Renal cortex interstitium (tissue), 11 donors: ENCODE results near the gene PRDM16. TPM values are rescaled to one million over a fixed set of nuclear protein-coding genes. Genes with fewer than 3 reads are reported as not detected.

Experiments
- DNase-seq, 11 donors: peaks; one replicate each; pipeline ENCODE4 v3.0.0-alpha.2; 2013; ENCODE audit warnings: low read depth in 9 of 11, low spot score in 4 of 11; ENCODE audit errors: extremely low read depth in 1 of 11
- polyA plus RNA-seq, 3 donors: library from polyadenylated mRNA; unstranded; fragments of 120-200 nt; gene quantifications; one replicate each; pipeline ENCODE4 v1.2.1, GENCODE V29; 2013; ENCODE audit not compliant: insufficient read length in 3 of 3

The PRDM16 gene
- polyA plus RNA-seq, 3 donors, result 5.8 to 14.6 (median 7.3) TPM

GRCh38 chr1:3461934-3462275 is 392.9 kb downstream of the PRDM16 start:
- DNase-seq, result no peak

- DNase-seq, result no peak
Measured at GRCh38 chr1:3462356-3463012, 393.5 kb downstream of the PRDM16 start.

- no peak for DNase-seq
Measured at GRCh38 chr1:3463013-3463385, 394.0 kb downstream of the PRDM16 start.

- DNase-seq, result no peak
Measured at GRCh38 chr1:3463408-3463863, 394.4 kb downstream of the PRDM16 start.

- no peak for DNase-seq
Measured at GRCh38 chr1:3463891-3464648, 395.1 kb downstream of the PRDM16 start.

- DNase-seq, result no peak
Measured at GRCh38 chr1:3464649-3465025, 395.6 kb downstream of the PRDM16 start.

GRCh38 chr1:3465091-3465934 is 396.3 kb downstream of the PRDM16 start:
- no peak for DNase-seq

- no peak for DNase-seq
Measured at GRCh38 chr1:3465935-3466321, 396.9 kb downstream of the PRDM16 start.

GRCh38 chr1:3466366-3467075 is 397.5 kb downstream of the PRDM16 start:
- no peak for DNase-seq

- DNase-seq, result no peak
Measured at GRCh38 chr1:3467096-3468036, 398.4 kb downstream of the PRDM16 start.

GRCh38 chr1:3468236-3469103 is 399.5 kb downstream of the PRDM16 start:
- DNase-seq, result no peak

- no peak for DNase-seq
Measured at GRCh38 chr1:3469104-3469848, 400.3 kb downstream of the PRDM16 start.

GRCh38 chr1:3469849-3470649 is 401.0 kb downstream of the PRDM16 start:
- no peak for DNase-seq

GRCh38 chr1:3470650-3471355 is 401.8 kb downstream of the PRDM16 start:
- DNase-seq, result no peak

GRCh38 chr1:3471356-3472087 is 402.5 kb downstream of the PRDM16 start:
- DNase-seq, result peak in 1 of 11 donors; percentile 40
